NCI-H226 (cell line): ENCODE measurements around the gene CORO1C.

Experiments
- DNase-seq: peaks from one replicate; pipeline ENCODE4 v3.0.0-alpha.2; 2015

The CORO1C gene

GRCh38 chr12:108613548-108613947 is 117.8 kb downstream of the CORO1C start:
- no peak for DNase-seq

DNA sequence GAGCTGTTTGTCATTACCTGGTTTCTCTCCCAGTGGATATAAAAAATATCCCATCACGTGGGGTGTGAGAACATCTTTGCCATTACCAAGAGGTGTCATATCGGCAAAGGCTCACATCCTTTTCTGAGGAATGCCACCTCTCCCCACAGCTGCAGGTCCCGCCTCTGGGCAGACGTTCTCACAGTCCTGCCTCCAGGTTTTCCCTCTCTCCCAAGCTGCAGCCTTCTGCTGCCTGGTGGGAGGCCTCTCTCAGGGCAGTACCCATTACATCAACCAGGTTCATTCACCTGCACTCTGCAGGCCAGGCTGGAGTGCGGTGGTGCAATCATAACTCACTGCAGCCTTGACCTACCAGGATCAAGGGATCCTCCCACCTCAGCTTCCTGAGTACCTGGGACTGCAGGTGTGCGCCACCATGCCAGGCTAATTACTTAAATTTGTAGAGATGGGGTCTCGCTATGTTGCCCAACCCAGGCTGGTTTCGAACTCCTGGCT is 118.5 kb downstream of the CORO1C start:
- no peak for DNase-seq

- peak; percentile 77 for DNase-seq
These were observed 119.4 kb downstream of the CORO1C start for GRCh38 chr12:108611884-108612415.

DNA sequence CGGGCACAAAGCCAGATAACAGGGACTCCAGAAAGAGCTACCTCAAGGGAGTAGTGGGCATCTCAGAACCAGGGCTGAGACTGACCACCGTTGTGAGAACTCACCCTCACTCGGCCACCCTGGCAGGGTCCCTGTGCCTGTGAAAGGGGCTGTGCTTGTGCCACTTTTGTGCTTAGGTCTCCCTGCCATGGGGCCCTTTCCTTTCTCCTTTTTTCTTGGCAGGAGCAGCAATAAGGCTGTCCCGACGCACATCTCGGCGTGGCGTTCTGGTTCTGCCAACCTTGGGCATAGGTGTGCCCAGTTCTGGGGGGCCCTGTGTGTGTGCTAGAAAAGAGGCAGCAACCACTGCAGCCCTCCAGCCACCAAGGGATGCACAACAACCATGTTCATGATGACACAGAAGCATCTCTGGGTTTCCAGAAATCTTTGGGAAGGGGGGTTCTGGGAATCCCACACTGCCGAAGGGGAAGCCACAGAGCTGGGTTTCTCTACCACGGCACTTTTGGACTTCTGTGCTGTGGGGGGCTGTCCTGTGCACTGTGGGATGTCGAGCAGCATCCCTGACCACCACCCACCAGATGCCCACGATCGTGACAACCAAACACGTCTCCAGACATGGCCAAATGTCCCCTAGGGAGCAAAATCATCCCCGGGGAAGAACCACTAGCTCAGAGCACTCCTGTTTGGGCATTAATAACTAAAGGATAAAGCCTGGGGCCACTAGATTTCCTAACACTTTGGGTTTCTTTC is 120.3 kb downstream of the CORO1C start:
- no peak for DNase-seq

DNA sequence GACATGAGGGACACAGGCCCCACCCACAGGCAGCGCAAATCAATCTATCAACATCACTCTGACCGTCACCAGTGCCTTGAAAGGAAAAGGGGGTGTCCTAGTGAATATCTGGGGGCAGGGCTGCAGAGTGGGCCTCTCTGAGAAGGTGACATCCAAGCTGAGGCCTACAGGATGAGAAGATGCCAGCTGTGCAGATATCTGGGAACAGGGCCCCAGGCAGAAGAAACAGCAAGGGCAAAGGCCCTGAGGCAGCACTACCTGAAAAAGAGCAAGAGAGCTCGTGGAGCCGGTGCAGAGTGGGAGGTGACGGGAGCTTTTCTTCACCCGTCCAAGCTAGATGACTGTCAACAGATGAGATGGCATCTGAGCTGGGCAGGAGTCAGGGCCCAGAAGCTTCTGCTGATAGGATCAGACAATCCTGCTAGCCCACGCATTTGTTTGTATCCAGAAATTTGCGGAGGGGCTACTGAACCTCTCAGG is 120.9 kb downstream of the CORO1C start:
- no peak for DNase-seq

DNA sequence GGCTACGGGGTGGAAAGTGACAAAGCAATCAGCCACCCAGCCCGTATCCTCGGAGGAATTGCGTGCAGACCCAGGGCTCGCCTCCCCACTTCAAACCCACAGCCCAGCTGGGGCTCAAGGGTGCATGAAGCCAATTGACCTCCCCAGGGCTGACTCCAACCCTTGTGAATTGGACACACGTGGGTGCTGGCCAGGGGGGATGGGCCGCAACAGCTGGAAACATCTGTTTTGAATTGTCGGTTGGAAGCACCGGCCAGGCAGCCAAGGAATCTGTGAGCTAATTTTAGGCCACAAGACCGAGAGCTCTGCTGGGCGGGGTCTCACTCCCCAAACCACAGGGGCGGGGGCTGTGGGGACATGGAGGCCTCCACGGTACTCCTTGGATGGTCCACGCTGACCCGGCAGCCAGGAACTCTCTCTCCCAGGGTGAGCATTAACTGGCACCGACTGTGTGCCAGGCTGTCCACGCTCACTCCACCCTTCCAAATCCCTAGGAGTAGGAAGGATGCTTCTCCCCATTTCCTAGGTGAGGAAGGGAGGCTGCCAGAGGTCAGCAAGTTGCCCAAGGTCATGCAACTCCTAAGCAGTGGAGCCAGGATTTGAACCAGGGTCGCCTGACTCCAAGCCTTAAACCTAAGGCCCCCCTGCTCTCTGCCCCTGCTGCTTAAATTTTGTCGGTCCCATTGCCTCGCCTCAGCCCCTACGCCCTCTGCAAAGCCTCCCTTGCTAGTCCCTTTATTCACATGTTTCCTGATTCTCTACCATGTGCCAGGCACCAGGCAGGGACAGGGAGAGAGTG is 121.6 kb downstream of the CORO1C start:
- DNase-seq, result no peak

GRCh38 chr12:108608616-108609015 is 122.7 kb downstream of the CORO1C start:
- DNase-seq, result no peak

GRCh38 chr12:108607981-108608600 is 123.2 kb downstream of the CORO1C start:
- no peak for DNase-seq

DNA sequence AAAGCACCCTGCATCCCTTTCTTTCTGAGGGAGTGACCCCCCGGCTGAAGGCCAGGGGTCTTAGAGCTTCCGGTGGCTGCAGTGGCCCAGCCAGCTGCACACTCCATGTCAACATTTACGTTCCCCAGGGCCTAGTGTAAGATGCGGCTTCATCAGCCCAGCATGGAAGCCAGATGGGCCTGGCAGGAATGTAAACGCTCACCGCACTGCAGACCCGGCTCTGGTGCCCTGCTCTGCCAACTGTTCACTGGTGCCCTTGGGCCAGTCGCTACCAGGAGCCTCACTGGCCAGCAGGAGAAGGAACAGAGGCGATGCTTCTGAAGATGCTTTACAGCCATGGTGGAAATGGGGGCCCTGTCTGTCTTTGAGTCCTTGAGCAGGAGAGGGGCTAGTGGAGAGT is 124.8 kb downstream of the CORO1C start:
- DNase-seq, result no peak

DNA sequence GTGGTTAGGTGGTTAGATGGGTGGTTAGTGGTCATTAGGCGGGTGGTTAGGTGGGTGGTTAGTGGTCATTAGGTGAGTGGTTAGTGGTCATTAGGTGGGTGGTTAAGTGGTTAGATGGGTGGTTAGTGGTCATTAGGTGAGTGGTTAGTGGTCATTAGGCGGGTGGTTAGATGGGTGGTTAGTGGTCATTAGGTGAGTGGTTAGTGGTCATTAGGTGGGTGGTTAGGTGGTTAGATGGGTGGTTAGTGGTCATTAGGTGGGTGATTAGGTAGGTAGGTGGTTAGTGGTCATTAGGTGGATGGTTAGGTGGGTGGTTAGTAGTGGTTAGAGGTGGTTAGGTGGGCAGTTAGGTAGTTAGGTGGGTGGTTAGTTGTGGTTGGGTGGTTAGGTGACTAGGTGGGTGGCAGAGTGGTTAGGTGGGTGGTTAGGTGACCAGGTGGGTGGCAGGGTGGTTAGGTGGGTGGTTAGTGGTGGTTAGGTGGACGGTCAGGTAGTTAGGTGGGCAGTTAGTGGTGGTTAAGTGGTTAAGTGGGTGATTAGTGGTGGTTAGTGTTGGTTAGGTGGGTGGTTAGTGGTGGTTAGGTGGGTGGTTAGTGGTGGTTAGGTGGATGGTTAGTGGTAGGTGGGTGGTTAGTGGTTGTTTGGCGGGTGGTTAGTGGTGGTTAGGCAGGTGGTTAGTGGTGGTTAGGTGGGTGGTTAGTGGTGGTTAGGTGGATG is 125.5 kb downstream of the CORO1C start:
- no peak for DNase-seq

DNA sequence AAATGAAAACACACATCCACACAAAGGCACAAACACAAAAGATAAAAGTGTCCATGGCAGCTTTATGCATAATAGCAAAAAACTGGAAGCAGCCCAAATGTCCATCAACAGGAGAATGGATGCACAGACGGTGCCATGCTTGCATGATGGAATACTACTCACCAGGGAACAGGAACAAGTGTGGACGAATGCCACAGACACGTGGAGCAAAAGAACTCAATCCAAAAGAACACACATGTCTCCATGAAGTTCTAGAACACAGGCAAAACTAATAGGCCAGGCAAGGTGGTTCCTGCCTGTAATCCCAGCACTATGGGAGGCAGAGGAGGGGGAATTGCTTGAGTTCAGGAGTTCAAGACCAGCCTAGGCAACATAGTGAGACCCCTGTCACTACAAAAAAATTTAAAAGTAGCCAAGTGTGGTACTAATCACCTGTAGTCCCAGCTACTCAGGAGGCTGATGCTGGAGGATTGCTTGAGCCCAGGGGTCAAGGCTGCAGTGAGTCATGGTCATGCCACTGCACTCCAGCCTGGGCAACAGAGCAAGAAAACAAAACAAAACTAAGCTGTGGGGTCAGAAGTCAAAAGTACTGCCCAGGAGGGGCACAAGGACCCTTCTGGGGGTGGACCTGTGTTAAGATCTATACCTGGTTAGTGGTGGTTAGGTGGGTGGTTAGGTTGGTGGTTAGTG is 126.2 kb downstream of the CORO1C start:
- DNase-seq, result no peak

- DNase-seq, result no peak
These were observed 126.9 kb downstream of the CORO1C start for GRCh38 chr12:108604208-108604941.

DNA sequence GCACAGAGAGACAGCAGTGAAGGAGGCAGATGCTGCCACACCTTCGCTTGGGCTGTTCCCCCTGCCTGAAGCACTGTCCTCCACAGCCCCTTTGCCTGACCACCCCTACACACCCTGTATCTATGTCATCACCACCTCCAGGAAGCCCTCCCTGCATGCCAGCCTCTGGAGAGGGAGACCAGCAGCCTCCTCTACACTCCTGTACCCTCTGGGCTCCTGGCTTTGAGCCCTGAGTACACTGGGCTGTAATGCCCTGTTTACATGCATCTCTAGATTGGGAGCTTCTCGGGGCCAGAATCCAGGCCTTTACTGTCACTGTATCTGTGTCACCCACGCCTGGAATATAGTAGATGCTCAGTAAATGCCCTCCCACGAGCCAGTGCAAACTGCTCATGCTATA is 127.6 kb downstream of the CORO1C start:
- DNase-seq, result no peak

DNA sequence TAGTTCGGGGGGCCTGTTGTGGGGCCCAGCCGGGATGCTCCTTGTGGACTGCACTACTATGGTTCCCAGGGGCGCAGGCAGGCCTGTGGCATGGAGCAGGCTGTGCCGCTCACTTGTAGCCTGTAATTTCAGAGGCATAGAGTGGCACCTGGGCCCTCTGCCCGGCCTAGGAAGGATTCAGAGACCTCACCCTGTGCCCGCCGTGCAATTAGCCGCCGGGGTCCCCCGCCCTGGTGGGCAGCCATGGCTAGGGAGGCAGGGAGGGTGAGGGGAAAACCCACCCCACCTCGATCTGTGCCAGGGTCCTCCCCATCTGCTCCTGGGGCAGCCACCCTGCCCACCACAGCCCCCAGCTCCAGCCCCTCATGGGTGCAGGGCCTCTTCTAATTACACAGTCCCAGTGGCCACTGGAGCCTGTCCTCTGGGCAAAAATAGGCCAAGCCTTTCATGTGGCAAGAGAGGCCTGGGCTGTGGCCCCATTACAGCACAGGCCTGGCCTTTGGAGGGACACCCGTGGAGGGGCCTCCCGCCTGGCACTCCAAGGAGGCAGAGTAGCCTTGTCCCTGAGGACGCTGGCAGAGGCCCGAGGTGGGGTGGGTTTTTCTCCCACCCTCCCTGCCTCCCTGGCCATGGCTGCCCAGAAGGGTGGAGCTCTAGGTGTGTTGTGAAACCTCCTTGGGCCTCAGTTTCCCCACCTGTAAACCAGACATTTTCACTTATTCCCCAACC is 128.2 kb downstream of the CORO1C start:
- DNase-seq, result no peak

DNA sequence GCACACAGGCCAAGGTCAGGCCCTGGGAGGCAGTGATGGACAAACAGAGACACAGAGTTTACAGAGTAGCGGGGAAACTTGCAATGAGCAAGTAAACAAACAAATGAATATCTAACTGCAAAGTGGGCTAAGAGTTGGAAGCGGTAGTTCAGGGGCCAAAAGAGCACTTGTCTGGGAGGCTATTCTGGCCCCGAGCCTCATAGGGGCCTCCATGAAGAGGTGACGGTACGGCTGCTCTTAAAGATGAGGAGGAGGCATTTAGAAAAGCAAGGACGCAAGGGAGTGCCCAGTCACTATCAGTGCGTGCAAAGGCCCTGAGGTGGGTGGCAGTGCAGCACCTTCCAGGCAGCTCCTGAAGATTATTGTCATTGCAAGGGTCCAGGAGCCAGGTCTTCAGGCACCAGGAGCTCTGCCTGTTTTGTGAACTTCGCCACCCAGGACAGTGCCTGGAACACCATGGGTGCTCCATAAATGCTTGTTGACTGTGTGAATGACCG is 129.1 kb downstream of the CORO1C start:
- DNase-seq, result no peak

DNA sequence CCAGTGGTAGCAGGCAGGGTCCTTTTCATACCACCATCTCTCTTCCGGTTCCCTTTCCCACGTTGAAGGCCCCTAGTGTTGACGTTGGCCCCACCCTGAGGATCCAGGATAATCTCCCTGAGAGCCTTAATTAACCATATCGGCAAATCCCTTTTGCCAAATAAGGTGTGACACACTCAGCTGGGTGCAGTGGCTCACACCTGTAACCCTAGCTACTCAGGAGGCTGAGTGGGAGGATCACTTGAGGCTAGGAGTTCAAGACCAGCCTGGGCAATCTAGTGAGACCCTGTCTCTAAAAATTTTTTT is 130.7 kb downstream of the CORO1C start:
- no peak for DNase-seq

GRCh38 chr12:108599948-108600701 is 131.2 kb downstream of the CORO1C start:
- no peak for DNase-seq

DNA sequence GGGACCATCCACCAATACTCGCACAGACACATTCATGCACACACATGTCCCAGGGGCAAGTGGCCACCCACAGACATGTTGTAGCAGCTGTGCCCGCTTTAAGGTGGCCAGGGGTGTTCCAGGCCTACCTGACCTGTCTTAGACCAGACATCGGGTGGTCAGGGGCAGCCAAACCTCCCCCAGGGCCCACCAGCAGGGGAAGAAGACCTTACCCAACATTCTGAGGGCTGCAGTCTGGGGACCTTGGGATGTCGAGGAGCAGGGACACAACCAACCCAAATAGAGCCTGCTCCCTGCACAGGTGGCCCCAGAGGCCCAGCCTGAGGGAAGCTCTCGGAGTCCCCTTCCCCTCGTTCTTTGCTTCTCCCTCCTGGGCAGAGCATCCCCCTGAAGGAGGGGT is 131.8 kb downstream of the CORO1C start:
- DNase-seq, result no peak

DNA sequence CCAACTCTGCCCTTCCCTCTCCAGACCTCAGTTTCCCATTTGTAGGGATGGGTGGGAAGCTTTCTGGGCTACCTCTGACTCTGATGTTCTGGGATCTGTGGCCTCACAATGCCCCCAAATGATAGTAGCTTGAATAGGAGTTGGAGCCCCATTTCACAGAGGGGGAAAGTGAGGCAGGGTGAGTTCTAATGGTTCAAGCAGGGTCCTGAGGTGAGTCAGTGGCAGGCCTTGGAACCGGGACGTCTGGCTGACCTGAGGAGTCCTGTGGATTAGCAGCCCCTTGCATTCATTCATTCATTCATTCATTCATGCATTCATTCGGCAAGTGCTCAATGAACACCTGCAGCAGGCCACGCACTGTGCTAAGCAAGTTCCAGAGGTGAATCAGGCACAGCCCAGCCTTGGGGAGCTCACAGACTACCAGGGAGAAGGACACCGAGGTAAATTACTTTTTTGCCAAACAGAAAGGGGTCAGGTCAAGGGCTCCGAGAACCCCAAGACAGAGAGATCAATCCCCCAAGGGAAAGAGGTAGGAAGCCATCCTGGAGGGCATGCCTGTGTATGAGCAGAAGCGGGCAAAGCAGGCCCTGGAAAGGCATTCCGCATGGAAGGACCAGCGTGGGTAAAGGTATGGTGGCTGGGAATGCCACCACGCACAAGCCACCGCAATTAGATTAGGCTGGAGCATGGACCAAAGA is 132.6 kb downstream of the CORO1C start:
- no peak for DNase-seq
